RWPE1 (cell line): ENCODE results near the gene MCM5.

ENCODE experiments used
- CTCF ChIA-PET: fragments of 350-600 bp; sonication (Branson Sonifier 250); formaldehyde crosslinking; extraction: SDS; loops from one replicate; lab custom pipeline; 2021; lab: Yijun Ruan, JAX
- POLR2A ChIA-PET: fragments of 400-600 bp; formaldehyde crosslinking; extraction: SDS; loops from one replicate; lab custom pipeline; 2020; ENCODE audit warnings: antibody characterized with exemption; ENCODE audit not compliant: low non-redundant PET; lab: Yijun Ruan, JAX
- DNase-seq: peaks from one replicate; pipeline ENCODE4 v3.0.0; 2012; ENCODE audit warnings: low spot score
- H3K27ac ChIP-seq: fragments of 450-650 bp; 2 replicates; pipeline ENCODE4 v1.5.1; 2017
- TF ChIP-seq, protein P1 (sequence below): fragments of 450-650 bp; conservative IDR thresholded peaks from 2 replicates; pipeline ENCODE4 v1.5.1; 2017; ENCODE audit warnings: low read depth, mild to moderate bottlenecking

MCM5 gene

DNA sequence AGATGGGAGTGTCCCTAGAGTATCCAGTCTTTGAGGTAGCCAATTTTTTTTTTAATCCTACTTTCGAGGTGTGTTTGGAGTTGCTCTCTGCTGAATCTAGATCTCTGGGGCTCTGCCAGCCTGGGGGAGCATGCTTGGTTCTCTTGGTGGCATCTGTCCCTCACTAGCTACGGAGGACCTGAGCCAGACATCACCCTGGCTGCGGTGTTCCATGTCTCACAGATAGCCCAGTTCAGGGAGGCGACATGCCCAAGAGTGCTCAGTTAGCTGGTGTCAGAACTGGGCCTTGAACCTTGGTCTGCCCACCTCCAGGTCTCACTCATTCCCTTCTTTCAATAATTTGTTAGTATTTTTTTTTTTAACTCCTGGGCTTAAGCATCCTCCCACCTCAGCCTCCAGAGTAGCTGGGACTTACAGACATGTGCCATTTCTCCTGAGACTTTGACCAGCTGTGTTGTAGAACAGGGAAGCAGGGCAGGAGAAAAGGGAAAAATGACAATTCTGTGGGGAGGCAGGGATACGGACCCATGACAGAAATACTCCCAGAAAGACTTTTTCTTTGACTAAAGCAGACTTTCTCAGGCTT lies 18.4 kb upstream of the MCM5 start:
- peak overlapping the region; percentile 73 for H3K27ac ChIP-seq
- ChIA-PET CTCF (no interaction called here), POLR2A (no interaction called here)
- no peak for DNase-seq
- TF ChIP-seq, protein P1, sequence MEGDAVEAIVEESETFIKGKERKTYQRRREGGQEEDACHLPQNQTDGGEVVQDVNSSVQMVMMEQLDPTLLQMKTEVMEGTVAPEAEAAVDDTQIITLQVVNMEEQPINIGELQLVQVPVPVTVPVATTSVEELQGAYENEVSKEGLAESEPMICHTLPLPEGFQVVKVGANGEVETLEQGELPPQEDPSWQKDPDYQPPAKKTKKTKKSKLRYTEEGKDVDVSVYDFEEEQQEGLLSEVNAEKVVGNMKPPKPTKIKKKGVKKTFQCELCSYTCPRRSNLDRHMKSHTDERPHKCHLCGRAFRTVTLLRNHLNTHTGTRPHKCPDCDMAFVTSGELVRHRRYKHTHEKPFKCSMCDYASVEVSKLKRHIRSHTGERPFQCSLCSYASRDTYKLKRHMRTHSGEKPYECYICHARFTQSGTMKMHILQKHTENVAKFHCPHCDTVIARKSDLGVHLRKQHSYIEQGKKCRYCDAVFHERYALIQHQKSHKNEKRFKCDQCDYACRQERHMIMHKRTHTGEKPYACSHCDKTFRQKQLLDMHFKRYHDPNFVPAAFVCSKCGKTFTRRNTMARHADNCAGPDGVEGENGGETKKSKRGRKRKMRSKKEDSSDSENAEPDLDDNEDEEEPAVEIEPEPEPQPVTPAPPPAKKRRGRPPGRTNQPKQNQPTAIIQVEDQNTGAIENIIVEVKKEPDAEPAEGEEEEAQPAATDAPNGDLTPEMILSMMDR, result no peak

DNA sequence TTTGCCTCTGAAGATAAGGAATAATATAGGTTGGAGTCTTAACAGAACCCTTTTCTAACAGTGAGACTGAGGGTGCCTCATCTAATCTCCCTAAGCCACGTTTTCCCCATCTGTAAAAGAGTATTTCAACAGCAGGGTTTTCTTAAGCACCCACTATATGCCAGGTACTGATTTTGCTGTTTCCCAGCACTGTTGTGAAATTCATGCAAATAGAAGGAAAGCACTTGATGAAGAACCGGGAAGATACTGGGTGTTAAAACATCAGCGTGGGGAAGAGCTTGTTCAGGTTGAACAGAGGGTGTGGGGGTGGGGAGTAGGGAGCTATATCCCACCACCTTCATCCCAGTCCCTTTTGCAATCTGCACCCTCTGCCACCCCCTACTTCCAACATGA lies 16.3 kb upstream of the MCM5 start:
- ChIA-PET CTCF (no interaction called here), POLR2A (no interaction called here)
- H3K27ac ChIP-seq, result no peak overlapping the region
- TF ChIP-seq, protein P1, result no peak
- DNase-seq, result no peak

DNA sequence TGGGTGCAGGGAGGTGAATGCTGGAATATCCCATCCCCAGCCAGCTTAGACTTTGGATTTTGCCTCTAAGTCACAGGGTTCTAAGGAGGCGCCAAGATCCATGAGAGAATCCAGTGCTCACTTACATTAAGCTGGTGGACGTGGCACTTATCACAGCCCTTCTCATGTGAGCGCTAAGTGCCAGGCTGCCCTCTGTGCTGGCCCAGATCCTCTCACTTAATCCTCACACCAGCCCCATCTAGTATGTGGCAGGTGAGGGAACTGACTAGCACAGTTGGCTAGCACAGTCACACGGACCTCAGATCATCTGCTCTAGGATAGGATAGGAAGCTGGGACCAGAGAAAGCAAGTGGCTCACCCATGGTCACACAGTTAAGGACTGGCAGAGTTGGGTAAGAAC lies 15.4 kb upstream of the MCM5 start:
- POLR2A ChIA-PET, result no interaction called here
- TF ChIP-seq, protein P1, result no peak
- no peak for DNase-seq
- H3K27ac ChIP-seq, result no peak overlapping the region
- CTCF ChIA-PET, result no interaction called here

DNA sequence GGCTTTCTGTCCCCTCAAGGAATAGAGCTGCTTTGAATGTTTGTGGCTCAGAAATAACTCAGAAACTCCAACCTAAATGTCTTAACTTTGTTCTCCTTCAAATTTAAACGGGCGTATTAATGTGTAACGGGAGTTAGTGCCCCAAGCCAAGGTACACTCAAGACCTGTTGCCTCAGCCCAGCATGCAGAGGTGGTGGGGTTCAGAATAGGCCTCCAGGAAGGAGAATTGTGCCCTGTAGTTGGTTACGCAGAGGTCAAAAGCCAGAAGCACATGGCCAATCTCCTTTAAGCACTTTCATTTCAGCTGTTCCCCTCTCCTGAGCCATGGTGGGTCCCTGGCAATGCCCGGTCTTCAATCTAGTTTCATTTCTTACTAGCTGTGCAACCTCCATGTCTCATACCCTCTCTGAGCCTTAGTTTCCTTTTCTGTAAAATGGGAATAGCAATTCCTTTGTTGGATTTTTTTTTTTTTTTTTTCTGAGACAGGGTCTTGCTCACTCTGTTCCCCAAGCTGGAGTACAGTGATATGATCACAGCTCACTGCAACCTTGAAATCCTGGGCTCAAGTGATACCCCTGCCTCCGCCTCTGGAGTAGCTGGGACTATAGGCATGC lies 14.9 kb upstream of the MCM5 start:
- H3K27ac ChIP-seq, result no peak overlapping the region
- no peak for DNase-seq
- ChIA-PET POLR2A (interaction anchor here (0.7 kb wide), 1 partner anchor 34 kb away, joined by 16 read pairs; no protein-coding TSS in a partner anchor), CTCF (no interaction called here)
- TF ChIP-seq, protein P1, result no peak

DNA sequence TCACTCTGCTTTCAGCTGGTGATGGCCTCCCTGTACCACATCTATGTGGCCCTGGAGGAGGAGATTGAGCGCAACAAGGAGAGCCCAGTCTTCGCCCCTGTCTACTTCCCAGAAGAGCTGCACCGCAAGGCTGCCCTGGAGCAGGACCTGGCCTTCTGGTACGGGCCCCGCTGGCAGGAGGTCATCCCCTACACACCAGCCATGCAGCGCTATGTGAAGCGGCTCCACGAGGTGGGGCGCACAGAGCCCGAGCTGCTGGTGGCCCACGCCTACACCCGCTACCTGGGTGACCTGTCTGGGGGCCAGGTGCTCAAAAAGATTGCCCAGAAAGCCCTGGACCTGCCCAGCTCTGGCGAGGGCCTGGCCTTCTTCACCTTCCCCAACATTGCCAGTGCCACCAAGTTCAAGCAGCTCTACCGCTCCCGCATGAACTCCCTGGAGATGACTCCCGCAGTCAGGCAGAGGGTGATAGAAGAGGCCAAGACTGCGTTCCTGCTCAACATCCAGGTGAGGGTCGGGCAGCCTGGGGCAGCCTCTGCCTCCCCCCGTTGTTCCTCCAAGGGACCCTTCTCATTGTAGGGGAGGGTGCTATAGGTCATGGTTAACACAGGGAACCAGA lies 13.2 kb upstream of the MCM5 start:
- ChIA-PET POLR2A (no interaction called here), CTCF (no interaction called here)
- no peak overlapping the region for H3K27ac ChIP-seq
- DNase-seq, result no peak
- TF ChIP-seq, protein P1, result no peak

DNA sequence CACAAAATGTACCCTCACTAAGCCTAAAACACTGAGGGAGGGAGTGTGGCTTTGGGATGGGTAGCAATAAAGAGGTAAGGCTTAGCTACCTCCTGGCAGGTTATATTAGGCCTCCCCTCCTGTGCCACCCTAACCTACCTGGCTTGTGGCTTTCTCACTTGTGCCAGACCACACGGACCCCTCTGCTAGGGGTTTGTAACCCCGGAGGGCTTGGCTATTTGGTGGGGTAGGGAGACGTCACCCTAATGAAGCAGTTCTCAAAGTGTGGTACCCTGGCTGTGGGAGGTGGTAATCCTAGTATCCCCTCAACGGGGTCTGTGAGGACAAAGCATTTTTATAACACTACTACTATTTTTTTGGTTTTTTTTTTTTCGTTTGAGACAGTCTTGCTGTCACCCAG lies 9.0 kb upstream of the MCM5 start:
- no peak for DNase-seq
- H3K27ac ChIP-seq, result no peak overlapping the region
- ChIA-PET POLR2A (no interaction called here), CTCF (no interaction called here)
- TF ChIP-seq, protein P1, result no peak
